Panc1 (cell line): ENCODE results near the gene LUC7L2.

ENCODE experiments used
- CTCF ChIP-seq: fragments of 450-650 bp; IDR thresholded peaks from 2 replicates; pipeline ENCODE4 v1.5.1; 2017; ENCODE audit warnings: mild to moderate bottlenecking
- SIN3A ChIP-seq: IDR thresholded peaks from 2 replicates; pipeline ENCODE4 v1.6.1; 2012; ENCODE audit warnings: low read depth, mild to moderate bottlenecking, low read length, moderate library complexity, borderline replicate concordance; ENCODE audit not compliant: insufficient read depth

- no peak for TF ChIP-seq CTCF
- no peak for TF ChIP-seq SIN3A
Observed at GRCh38 chr7:139407555-139407954, 47.9 kb downstream of the LUC7L2 start.
